Spleen (tissue), 7 donors: Measurements from ENCODE around the gene BABAM2.

ENCODE experiments used
- CTCF ChIP-seq, 11 experiments: fragments of 200-600 bp in 7 of 11; fragments of 450-650 bp in 4 of 11; sonication (generic) in 4 of 11; IDR thresholded peaks in 8 of 11; conservative IDR thresholded peaks in 3 of 11; 1 replicate in 7 of 11; 2 replicates in 4 of 11; pipeline versions ENCODE4 v1.4.0 to v1.8.0; 2016 to 2021; ENCODE audit warnings: antibody characterized with exemption in 11 of 11, inconsistent platforms in 4 of 11, mild to moderate bottlenecking in 1 of 11
- POLR2A ChIP-seq, 3 donors: fragments of 450-650 bp; IDR thresholded peaks; one replicate each; pipeline ENCODE4 v1.5.1; 2017; ENCODE audit warnings: antibody characterized with exemption in 3 of 3, mild to moderate bottlenecking in 1 of 3
- donor health status: DM: no; HTN: no; CAD: no; lungs with moderate emphysema.
- donor health status: DM: no; HTN: no; CAD: no.
- donor health status: DM: no; HTN: no; CAD: no.

- TF ChIP-seq POLR2A (IDR thresholded peaks at IDR 0.05) (no peak), CTCF (IDR thresholded peaks at IDR 0.05 in 8 of 11, conservative IDR thresholded peaks at IDR 0.05 in 3 of 11) (no peak)
Measured at GRCh38 chr2:28233164-28233676, 342.7 kb downstream of the BABAM2 start.
